HG02938 (cell line): ENCODE results near the gene SLC39A5.
A peak's percentile ranks its signal among the peaks of the same experiment; 100 is the strongest.
"Not testable (repeated sequence)": the region's sequence is repeated elsewhere in the genome, so short reads cannot be mapped to it uniquely, and the experiment has no call there.

Experiments used
- ATAC-seq: cut with Tn5 transposase; IDR thresholded peaks from one replicate; pipeline ENCODE4 v1.9.1; 2021; ENCODE audit warnings: mild to moderate bottlenecking, moderate library complexity; ENCODE audit not compliant: unreplicated experiment

Gene SLC39A5

GRCh38 chr12:56229916-56230431 is at the start of gene SLC39A5:
SLC39A5 (plus strand) TSS chr12:56230051; CDS start chr12:56231275, 1,224 bp downstream.
- ATAC-seq = no peak

- ATAC-seq = no peak
Measured at GRCh38 chr12:56186957-56187356, 42.9 kb upstream of the SLC39A5 start.

DNA sequence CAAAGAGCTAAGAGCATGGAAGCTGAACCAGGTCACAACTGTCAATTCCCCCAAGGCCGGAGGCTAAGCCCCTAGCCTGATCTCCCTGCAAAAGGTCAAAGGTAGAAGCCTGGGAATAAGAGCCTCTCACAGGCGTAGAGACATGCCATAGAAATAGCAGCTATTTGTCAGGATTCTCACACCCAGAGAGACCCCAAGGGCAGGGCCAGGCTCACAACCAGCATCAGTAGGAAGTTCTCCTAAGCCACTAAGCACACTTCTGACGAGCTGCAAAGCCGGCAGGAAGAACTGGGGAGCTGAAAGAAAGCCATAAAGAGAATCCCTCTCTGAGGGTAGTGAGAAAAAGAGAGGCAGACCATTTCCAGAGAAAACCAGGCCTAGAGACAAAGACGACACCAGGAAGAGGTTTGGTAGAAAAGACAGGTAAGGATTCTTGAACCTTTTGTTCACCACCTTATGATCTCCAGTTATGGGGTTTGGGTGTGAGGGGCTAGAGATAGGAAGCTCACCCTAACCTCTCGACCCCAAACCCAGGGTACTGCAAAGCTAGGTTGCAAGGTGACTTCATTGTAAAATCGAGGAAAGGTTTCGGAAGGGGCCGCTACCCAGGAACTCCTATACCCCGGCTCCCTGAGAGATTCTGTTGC is 41.6 kb upstream of the SLC39A5 start:
- no peak for ATAC-seq

DNA sequence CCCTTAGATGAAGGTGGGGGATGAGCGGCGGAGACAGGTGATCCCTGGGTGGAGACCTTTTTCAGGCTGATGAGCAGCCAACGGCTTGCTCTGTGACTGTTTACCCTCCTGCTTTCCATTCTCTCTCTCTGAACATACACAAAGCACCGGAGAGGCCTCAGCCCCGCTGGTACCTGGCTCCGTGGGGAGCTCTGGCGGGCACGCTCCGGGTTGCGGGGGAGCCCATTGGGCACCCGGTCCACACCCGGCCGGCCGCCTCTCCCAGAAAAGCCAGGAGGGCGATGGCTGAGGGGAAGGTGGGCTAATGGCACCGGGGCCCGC is 41.1 kb upstream of the SLC39A5 start:
- ATAC-seq = no peak

GRCh38 chr12:56189099-56189917 is 40.5 kb upstream of the SLC39A5 start, which contains the start of gene SMARCC2:
SMARCC2 (minus strand) TSS chr12:56189483; CDS start chr12:56189461, 22 bp downstream.
- peak; percentile 53 for ATAC-seq

DNA sequence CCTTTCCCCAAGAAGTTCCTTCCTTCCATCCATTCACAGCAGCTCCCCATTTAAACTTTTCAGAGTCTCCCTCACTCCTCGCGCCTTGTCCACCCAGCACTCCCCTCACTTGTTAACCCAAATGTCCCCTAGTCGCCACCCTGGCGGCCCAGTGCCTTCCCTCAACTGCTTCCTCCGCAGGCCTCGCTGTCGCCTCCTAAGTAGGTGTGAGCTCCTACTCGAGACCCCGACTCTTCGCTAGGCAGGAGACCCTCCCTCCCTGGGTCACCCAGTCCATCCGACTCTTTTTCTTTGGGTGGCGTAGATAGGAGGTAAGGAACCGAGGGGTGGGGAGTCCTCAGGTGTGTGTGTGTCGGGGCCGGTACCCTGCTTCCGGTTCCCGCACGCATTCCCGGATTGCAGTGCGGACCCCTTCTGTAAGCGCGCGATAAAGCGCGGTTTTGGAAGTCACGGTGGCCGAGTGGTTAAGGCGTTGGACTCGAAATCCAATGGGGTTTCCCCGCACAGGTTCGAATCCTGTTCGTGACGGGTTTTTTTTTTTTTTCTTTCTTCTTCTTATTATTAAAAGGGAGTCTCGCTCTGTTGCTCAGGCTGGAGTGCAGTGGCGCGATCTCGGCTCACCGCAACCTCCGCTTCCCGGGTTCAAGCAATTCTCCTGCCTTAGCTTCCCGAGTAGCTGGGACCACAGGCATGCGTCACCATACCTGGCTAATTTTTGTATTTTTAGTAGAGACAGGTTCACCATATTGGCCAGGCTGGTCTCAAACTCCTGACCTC is 39.7 kb upstream of the SLC39A5 start:
- ATAC-seq = peak; percentile 34

- ATAC-seq = no peak
Measured at GRCh38 chr12:56190695-56191155, 39.1 kb upstream of the SLC39A5 start.

- no peak for ATAC-seq
Measured at GRCh38 chr12:56192582-56192981, 37.3 kb upstream of the SLC39A5 start.

DNA sequence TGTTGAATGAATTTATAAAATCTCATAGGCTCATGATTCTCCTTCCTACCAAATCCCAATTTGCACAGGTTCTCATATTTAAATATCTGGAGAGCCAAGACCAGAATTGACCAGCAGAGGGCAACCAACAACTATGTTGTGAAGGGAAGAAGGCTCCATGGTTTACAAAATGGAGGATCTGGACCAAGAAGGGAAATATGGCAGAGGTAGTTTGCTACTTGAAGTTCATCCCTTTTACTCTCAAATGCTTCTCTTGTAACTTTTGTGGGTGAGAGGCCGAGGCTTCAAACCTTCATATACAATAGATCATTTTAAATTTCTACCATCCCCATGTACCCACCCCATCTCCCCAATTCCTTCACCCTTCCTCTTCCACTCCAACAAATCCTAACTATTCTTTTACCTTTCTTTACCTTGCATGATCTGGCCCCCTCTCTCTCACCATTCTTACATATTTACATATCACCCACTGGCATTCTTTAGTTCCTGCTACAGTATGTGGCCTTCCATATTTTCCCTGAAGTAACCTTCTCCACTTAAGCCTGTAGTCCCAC is 36.7 kb upstream of the SLC39A5 start:
- ATAC-seq = no peak

- ATAC-seq = not testable (repeated sequence)
Measured at GRCh38 chr12:56196818-56197550, 32.9 kb upstream of the SLC39A5 start.

- ATAC-seq = no peak
Measured at GRCh38 chr12:56197921-56198635, 31.8 kb upstream of the SLC39A5 start.

- ATAC-seq = no peak
Measured at GRCh38 chr12:56198836-56199235, 31.0 kb upstream of the SLC39A5 start.

GRCh38 chr12:56202366-56202765 is 27.5 kb upstream of the SLC39A5 start:
- ATAC-seq = no peak

DNA sequence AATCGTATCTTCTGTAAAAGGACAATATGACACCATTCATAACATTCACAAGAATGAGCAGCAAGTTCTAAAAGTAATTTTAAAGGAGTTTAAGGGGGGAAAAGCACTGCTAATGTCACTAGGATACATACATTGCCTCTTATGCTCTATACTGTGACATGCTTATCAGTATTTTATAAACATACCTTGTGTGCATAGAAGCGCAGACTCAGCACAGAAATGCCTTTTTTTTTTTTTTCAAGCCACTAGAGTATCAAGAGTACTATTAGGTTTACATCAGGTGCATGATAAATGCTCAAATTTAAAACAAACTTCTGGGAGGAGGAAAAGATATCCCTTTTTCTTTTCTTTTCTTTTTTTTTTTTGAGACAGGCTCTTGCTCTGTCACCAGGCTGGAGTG is 27.0 kb upstream of the SLC39A5 start:
- ATAC-seq = no peak

DNA sequence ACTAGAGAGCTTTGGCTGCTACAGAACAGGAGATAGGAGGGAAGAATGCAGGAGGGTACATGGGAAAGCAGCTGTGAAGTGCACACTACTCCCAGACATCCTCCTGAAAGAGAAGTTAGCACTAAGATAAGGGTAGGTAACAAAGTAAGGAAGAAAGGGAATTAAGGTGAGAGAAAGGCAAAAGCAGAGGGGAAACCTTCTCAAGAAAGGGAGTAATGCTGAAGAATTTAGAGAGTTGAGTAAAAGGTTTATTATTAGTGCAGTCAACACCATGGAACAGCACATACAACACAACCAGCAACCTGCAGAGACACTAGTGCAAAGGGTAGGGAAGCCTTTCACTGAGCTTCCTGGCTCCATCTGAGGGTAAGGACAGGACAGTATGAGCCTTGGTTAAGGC is 25.6 kb upstream of the SLC39A5 start:
- no peak for ATAC-seq

- no peak for ATAC-seq
Measured at GRCh38 chr12:56205445-56205844, 24.4 kb upstream of the SLC39A5 start.

DNA sequence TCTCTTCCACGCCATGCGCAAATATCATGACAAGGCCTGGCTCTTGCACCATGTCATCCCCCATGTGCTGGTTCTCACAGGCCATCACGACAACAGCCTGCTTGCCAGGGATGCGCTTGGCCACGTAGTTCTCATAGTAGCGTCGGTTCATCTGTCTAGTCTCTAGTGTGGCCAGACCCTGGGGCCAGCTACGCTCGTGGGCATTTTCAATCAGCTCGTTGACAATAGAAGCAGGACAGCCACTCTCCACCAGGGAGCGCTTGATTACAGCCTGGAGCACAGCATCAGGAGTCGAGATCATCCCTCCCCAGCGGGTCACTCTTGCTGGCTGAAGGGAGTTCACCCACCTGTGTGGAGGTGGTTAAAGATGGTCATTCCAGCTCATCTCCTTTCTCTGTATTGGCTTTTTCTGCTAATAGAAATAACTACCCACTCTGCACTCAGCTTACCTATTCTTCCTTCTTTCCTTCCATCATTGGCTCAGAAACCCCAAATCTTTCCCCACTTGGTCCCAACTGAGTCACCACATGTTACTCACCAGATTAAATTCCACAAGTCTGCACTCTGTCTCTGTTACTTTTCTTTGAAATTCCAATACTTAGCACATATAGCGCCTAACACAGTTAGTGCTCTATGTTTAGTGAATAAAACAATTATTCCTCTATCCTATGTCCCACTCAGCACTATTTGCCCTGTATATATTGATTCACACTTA is 23.2 kb upstream of the SLC39A5 start:
- ATAC-seq = no peak

DNA sequence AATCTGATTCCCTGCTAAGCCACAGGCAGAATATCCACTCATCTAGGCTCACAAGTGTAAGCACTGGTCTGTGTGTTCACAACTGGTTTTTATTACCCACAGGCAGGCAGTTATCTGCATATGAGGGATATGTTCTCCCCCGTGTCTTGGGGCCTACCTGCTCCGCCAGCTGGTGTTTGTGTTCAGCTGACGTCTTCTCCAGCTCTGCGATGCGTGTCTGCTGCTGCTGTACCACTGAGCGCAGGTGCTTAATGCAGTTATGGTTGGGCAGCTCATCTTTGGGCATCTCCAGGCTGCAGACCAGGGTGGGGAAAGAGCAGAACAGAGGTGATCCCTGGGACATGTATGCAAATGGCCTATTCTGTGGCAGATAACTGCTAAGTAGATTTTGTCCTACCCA is 21.8 kb upstream of the SLC39A5 start:
- ATAC-seq = no peak

- ATAC-seq = no peak
Measured at GRCh38 chr12:56212361-56212760, 17.5 kb upstream of the SLC39A5 start.
